Measurements from ENCODE around the gene AGAP1.

DNA sequence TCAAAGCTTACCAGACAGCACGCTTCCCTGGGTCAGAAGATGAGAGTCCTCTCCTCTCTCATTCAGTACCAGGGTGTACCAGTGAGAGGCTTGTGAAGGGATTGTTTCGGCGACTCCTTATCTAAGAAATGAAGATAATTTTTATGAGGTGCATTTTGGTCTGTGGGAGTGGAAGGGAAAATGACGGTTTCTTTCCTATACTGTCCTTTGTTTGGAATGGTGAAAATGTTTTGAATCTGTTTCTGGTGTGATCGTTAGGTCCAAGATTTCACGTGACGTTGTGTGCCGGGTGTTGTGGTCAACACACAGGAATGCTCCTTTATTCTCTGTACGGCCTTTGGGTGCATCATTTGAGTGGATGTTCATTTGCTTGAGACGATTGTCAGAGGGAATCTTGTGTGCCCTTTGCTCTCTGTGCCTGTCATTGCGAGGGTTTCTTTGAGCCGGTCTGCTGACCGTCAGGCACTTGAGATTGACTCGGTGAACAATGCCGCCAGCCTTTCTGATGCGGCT, 183.5 kb downstream of the AGAP1 start:
- TF ChIP-seq, protein P1, sequence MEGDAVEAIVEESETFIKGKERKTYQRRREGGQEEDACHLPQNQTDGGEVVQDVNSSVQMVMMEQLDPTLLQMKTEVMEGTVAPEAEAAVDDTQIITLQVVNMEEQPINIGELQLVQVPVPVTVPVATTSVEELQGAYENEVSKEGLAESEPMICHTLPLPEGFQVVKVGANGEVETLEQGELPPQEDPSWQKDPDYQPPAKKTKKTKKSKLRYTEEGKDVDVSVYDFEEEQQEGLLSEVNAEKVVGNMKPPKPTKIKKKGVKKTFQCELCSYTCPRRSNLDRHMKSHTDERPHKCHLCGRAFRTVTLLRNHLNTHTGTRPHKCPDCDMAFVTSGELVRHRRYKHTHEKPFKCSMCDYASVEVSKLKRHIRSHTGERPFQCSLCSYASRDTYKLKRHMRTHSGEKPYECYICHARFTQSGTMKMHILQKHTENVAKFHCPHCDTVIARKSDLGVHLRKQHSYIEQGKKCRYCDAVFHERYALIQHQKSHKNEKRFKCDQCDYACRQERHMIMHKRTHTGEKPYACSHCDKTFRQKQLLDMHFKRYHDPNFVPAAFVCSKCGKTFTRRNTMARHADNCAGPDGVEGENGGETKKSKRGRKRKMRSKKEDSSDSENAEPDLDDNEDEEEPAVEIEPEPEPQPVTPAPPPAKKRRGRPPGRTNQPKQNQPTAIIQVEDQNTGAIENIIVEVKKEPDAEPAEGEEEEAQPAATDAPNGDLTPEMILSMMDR (IDR thresholded peaks at IDR 0.05; ENCODE audit: insufficient read depth, low read depth, low read length): no peak
- no peak for TF ChIP-seq EZH2 (IDR thresholded peaks at IDR 0.05; ENCODE audit: insufficient read depth, low read length)
